GM18519 (cell line): ENCODE data around the gene RAP1GAP.
"Not testable (repeated sequence)": the region's sequence is repeated elsewhere in the genome, so short reads cannot be mapped to it uniquely, and the experiment has no call there.

Source experiments
- ATAC-seq: cut with Tn5 transposase; IDR thresholded peaks from one replicate; pipeline ENCODE4 v1.9.1; 2021; ENCODE audit warnings: mild to moderate bottlenecking, moderate library complexity; ENCODE audit not compliant: unreplicated experiment, low FRiP score

RAP1GAP gene

DNA sequence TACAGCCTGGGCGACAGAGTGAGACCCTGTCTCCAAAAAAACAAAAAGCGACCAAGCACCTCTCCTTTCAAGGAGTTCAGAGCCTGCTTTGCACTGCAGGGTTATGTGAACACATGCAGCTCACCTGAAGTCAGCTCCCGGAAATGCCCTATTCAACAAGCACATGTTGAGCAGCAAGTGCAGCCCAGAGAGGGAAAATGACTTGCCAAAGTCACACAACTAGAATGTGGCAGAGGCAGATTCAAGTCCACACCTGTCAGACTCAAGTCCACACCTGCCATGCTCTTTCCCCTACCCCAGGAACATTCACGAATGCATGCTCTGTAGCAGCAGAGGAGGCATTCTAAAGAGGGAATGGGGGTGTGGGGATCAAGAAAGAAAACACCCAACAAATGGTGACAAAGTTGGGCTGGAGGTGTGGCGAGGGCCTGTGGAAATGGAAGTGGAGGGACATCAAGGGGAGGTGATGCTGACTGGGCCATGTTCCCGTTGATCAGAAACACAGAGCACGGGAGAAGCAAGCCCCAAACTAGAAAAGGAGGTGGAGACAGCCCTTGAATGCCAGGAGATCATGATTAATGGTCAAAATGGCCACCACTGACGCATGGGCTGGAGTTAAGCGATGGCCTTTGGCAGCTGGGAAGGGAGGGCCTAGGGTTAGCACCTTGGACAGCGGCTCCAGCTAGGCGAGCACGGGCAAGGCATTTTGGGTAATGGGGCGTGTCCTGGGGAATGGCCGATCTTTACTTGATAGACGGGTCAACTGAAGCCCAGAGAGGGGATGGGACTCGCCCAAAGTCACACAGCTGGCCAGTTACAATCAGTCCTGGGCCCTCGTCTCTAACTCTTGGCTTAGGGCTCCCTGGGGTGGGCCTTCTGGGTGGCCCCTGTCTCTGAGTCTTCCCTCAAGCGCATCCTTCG is 21.5 kb downstream of the RAP1GAP start:
- ATAC-seq = no peak

DNA sequence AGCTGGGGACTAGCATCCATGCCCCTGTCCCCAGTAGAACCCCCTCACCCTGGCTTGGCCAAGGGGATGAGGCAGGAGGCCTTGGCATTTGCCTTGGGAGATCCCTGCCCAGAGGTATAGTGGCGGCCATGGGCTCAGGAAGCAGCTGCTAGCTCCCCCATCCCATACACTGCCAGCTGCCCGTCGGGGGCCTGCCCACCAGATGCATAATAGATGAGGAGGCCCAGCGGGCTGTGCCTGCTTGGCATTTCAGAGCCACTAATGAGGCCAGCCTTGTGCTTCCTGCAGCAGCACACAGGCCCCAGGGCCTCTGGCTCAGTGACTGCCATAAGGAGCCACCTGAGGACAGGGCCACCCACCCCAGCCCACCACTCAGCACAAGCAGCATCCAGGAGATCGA is 23.6 kb downstream of the RAP1GAP start:
- no peak for ATAC-seq

DNA sequence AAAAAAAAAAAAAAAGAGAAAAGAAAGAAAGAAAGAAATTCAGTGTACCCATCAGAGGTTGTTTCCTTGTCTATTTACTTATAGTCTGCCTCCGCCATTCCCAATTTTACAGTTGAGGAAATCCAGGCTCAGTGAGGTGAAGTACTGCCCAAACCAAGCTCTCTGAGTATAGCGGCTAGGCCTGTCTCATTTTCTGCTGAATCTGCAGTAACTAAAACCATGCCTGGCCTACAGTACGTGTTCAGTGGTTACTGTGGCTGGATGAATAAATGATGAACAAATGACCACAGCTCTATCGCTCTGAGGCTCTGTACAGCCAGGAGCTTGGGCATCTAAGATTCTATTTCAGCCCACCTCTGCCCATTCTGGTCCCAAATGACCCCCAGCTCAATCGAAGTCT is 24.3 kb downstream of the RAP1GAP start:
- ATAC-seq = no peak

DNA sequence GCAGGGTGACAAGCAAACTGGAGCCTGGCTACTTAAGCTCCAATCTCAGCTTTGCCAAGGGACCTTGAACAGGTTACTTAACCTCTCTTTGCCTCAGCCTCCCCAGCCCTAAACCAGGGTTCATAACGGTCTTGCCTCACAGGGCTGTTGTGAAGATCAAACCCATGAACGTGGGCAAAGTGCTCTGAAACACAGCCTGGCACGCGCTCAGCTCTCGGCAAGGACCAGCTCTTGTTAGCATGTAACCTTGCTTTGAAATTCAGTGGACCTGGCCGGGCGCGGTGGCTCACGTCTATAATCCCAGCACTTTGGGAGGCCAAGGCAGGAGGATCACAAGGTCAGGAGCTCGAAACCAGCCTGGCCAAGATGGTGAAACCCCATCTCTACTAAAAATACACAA is 24.8 kb downstream of the RAP1GAP start:
- no peak for ATAC-seq

DNA sequence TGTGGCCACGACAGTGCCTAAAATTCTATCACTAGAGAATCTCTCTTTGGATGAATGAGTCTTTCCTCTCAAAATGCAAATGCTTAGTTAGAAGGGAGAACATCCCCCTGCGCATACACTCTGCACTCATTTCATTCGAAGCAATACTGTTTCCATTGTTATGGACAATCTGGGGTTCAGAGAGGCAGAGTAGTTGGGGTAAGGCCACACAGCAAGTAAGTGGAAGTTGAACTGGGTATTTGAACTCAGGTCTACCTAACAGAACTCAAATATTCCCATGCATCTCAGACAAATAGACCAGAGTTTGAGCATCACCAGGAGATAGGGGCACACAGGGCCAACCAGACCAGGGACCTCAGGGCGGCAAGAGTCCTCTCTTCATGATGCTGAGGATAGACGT is 25.5 kb downstream of the RAP1GAP start:
- ATAC-seq = no peak

DNA sequence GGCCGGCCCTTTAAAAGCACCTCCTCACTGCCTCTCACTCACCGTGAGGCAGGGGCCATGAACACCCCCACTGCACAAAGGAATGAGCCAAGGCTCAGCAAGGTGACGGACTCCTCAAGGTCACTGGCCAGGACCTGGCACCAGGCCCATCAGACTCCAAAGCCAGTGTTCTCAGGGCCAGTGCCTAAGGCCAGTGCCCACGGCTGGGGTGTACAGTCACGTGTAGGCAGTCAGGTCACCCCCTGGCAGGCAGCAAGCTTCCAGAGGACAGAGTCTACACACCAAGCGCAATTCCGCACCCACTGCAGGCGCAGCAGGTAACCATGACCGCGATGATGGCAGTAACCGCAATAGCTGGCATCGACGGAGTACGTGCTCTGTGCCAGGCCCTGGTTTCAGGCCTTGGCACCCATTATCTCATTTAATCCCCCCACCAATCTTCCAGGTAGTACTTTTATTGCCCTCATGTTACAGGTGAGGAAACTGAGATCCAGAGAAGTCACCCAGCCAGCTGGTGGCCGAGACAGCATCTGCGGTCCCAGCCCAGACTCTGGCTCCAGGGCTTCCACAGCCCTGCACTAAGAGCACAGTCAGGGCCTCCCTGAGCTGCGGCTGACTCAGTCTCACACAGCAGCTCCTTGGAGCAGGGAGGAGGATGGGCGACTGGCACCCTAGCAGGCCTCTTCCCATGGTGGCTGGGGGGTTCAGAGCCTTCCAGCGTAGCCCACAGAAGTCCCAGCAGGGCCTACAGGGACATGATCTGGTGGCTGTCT is 27.0 kb downstream of the RAP1GAP start:
- no peak for ATAC-seq

DNA sequence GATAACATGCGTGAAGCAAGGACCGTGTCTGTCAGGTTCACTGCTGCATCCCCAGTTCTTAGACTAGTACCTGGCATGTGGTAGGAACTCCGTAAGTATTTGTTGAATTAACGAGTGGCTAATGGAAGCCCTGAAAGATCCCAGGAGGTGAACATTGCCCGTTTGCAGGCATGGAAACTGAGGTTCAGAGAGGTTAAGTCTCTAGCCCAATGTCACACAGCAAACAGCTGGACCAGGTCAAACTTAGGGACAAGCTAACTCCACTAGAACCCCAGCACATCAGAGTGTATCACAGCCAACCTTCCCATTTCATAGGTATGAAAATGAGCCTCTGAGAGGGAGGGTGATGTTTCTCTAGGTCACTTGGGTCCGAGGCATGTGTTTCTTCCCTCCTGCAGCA is 27.6 kb downstream of the RAP1GAP start:
- no peak for ATAC-seq

DNA sequence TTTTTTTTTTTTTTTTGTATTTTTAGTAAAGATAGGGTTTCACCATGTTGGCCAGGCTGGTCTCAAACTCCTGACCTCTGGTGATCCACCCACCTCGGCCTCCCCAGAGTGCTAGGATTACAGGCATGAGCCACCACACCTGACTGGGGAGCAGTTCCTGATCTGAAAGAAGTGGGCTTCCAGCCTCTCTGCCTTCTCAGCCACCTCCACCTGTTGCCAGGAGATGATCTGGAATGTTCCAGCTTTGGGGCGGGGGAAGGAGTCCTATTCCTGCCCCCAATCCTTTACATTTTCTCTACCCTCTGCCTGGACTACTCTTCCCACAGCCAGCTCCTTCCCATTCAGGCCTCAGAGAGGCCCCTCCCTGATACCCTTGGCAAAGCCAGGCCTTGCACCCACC is 28.1 kb downstream of the RAP1GAP start:
- ATAC-seq = no peak

DNA sequence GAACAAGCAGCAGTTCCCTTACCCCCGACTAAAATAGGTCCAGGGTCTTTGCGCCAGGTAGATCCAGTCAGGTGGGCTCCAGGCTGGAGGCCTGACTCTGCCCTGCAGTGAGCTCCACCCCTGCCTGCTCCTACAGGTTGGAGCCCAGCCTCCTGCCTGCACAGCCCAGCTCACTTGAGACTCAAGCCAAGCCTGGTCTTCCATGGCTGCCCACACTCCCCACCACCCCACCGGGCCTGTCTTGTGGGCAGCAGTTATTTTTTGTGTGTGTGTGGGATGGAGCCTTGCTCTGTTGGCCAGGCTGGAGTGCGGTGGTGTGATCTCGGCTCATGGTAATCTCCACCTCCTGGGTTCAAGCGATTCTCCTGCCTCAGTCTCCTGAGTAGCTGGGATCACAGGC is 28.5 kb downstream of the RAP1GAP start:
- no peak for ATAC-seq

DNA sequence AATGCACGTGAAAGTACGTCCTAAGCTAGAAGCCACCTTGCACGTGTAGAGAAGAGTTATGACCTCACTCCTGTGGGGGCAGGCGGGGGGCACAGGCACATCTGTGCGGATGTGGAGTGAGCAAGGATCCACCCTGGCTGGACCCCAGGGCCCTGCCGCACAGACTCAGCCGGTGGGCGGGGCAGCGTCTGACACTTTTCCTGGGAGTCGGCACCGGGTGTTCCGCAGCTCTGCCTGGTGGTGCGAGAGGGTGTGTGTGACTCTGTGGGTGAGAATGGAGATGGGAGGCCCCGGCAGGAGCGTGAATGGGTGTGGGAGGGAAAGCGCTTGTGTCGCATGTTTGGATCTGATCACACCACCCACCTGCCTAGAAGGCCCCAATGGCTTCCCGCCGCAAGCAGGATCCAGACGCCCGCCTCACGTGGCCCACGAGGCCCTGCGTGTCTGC is 29.5 kb downstream of the RAP1GAP start:
- no peak for ATAC-seq

DNA sequence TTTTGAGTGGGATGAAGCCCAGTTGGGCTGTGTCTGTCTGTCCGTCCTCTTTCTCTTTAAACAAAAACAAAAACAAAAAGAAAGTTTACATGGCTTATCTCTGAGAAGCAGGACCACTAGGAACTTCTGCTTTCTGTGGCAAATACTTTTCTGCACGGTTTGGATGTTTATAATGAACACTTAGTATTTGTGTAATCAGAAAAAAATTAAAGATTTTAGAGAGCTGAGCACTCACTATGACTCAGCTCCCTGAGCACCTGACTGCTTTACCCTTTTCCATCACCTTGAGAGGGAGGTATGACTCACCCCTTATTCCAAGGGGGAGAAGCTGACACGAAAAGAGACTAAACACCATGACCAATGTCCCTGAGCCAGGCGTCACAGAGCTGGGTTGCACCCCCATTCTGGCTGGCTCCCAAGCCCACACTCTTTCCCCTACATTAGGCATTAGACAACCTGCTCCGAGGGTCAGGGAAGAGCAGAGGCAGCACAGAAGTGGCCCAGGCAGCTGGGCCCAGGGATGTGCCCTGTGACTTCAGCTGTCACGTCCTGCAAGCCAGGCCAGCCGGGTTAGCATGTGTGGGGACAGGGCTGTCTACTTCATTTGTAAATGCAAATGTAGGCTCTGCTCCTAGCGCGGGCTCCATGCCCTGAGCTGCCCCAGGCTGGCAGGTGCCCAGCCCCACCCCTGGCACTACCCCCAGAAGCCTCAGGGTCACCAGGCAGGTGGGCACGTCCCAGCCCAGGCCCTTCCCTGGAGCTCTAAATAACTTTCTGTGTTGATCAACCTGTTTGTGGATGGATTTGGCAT is 30.4 kb downstream of the RAP1GAP start:
- ATAC-seq = no peak

DNA sequence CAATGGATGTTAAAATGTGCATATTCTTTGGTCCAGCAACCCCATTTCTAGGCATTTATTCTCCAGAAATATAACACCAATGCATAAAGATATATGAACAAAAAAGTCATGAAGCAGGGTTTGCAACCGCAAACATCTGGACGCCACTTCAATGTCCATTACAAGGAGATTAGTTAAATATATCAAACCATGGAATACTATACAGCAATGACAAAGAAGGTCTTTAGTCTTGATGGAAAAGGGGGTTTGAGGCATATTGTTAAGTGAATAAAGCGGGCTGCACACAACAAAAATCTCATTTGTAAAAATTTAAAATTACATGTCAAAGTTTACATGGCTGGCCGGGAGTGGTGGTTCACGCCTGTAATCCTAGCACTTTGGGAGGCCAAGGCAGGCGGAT is 31.6 kb downstream of the RAP1GAP start:
- ATAC-seq = no peak

DNA sequence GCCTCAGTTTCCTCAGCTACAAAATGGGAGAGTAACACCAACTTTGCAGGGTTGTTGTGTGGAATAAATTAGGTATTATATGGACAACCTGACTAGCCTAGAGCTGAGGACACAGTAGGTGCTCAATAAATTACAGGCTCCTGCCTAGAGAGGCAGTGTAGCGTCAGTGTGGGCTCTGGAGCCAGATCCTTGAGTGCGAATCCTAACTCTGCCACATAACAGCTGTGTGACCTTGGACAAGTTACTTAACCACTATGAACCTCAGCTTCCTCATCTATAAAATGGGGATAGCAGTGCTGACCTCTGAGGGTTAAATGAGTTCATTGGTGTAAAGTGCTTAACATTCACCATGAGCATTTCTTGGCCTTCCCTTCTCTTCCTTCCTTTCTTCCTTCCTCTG is 33.1 kb downstream of the RAP1GAP start:
- no peak for ATAC-seq

DNA sequence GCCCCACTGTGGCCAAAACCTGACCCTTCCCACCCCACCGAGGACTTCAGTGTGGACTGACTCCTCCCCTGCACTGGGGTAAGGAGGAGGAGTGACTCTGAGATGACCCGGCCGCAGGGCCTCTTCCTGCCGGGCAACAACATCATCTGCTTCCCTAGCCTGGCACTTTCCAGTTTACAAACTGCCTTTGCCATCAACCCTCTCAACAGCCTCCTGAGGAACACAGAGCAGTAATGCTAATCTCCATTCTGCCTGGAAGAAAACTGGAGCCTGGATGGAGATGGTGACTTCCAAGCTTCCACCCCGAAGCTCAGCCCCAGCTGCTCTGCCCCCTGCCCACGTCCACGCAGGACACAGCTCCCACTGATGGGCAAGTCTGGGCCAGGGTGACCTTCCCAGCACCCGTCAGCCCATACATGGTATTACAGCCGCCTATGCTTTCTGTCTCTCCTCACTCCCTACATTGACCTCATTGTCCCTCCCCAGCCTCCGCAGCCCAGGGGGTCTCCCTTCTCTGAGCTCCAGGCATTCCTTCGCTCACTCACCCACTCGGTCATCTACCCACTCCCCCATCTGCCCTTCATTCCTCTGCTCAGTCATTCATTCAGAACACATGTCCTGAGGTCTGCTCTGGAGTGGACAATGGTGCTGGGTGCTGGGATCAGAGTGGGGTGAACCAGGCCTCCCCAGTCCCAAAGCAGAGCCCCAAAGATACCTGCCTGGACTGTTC is 34.2 kb downstream of the RAP1GAP start:
- no peak for ATAC-seq

DNA sequence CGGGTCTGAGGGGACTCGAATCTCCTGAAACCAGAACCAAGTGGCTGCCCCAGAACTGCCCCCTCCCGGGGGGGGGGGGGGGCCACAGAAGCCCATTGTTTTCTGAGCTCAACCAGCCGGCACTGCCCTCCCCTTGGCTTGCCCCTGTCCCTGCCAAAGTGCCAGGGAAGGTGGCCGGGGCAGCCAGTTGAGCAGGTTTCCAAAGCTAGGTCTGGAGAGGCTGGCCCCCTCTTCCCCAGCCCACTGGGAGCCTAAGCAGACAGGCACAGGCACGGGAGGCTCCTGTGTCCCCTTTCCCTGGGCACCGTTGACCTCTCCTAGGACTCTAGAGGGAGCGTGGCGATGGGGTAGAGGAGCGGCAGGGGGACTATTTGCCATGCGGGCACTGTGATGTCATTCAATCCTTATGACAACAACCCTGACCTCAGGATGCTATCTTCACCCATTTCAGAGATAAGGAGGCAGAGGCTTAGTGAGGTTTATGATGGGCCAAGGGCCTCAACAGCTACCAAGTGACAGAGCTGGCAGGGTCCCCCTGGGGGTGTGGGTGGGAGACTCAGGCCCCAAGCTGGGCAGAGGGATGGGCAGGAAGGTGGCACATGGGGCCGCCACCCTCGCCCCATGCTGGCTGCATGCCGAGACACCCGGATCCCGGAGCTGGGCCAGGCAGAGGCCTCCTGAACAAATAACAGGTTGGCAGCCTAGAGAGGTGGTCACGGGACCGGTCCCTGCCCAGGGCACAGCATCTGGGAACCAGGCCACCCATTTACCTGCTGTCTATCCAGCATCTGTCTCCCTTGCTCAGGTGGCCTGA is 35.0 kb downstream of the RAP1GAP start:
- no peak for ATAC-seq

DNA sequence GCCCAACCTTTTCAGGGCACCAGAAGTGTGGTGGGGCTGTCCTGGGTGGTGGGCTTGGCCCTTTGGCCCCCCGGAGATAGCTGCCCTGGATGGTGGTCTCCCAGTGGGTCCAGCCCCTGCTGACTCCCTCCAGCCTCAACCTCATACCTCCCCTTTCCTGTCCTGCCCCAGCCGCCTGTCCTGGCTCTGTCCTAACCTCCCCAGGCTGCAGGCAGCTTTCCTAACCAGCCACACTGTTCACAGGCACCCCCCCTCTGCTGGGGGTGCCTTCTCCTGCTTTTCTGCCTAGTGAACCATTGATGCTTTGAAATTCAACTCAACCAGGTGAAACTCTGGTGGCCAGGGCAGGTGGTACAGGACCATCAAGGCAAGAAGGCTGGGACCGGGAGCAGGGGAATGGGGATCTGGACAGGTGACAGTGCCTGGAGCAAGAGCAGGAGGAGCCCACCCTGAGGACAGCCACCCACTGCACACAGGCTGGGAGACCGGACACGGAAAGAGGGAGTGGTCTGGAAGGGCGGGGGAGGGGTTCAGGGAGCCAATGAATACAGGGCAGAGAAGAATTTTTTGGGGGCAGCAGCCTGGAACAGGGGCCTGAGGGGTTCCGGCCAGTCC is 35.9 kb downstream of the RAP1GAP start:
- ATAC-seq = no peak

DNA sequence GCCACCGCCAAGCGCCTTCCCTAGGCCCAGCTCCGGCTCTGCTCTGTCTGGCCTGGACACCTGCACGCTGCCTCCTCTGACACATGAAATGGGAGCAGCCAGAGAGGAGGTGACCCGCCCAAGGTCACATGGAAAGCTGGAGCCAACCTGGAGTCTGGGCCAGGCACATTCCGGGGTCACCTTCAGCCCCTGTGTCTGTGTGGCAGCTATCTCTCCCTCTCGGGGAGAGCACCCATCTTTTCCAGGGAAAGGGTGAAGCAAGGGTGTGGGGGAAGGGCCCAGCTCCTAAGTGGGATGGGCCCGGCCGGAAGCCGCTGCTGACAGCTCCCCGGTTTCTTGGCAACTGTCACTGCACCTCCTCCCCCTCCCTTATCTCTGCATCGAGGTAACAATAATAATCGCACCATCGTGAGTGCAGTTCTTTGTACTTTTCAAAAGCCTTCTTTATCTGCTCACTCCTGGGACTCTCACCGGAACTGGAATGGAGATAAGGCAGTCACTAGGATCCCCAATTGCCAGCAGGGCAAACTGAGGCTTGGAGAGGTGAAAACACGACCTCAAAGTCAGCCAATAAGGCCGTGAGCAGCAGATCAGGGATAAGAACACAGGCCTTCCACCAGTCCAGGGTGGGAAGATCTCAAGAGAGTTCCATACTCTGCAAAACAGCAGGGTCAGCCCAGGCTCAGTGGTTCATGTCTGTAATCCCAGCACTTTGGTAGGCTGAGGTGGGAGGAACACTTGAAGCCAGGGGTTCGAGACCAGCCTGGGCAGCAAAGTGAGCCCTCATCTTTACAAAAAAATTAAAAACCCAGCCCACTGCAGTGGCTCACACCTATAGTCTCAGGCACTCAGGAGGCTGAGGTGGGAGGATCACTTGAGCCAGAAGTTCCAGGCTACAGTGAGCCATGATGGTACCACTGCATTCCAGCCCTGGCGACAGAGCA is 36.9 kb downstream of the RAP1GAP start:
- no peak for ATAC-seq

DNA sequence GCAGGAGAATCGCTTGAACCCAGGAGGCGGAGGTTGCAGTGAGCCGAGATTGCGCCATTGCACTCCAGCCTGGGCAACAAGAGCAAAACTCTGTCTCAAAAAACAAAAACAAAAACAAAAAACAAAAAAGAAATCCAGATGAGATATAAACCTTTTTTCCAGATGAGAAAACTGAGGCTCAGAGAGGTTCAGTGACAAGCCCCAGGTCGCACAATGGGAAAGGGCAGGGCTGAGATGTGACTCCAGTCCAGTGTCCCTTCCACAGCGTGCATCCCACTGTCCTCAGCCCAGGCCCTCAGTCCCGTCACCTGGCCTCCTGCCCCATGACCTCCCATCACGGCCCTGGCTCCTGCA is 37.6 kb downstream of the RAP1GAP start:
- not testable (repeated sequence) for ATAC-seq
